ENCODE data around the gene OXLD1.
"Not testable (repeated sequence)": the region's sequence is repeated elsewhere in the genome, so short reads cannot be mapped to it uniquely, and the experiment has no call there.

The OXLD1 gene

DNA sequence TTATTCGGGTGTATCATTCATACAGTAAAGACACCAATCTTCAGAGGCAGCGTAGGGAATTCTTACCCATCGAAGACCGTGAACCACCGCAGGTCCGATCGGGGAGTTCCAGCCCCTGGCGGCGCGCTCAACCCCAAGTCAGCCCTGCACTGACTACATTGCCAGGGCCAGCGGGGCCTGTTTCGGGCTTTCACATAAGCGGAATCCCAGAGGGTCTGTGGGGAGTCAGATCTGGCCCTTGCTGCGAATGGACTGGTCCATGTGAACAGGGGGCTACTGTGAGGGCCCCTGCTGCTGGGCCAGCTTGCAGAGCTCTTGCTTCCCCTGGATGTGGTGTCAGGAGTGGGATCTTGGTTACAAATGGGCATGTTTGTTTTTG lies 17.7 kb downstream of the OXLD1 start:
- no peak for DNase-seq

DNA sequence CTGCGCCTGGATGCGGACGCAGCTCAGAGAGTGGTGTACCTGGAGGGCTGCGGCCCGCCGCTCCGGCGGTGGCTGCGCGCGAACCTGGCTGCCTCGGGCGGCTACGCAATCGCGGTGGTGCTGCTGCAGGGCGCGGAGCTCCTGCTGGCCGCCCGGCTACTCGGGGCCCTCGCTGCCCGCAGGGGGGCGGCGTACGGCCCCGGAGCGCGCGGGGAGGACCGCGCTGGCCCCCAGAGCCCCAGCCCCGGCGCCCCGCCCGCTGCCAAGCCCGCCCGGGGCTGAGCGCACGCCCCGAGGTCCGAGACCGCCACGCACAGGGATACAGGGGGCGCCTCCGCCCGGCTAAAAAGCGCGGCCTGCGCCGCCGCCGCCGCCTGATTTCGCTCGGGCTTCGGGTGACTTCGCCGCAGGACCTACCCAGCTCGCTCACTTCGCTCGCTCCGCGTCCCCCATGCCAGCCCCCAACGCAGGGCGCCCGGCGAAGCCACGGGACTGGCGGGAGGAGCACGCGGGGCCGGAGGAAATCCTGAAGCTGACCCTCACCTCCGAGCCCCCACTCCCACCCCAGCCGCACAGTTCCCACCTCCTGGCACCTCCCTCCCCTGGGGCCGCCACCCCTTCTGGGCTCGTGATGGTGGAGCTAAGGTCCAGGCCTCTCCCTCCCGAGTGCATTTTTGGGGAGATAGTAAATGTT lies 18.2 kb downstream of the OXLD1 start:
- no peak for DNase-seq

DNA sequence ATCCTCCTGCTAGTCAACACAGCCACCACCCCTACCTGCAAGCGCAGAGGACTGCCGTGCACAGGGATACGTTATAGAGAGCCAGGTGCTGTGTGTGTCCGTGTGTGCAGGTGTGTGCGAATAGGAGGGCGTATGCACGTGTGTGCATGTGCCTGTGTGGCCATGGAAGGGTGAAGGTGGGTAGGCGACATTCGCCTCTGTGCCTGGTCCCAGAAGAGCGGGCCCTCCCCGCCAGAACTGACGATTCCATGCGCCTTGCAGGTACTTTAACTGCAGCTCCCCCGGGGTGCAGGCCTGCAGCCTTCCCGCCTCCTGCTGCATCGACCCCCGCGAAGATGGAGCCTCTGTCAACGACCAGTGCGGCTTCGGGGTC lies 18.8 kb downstream of the OXLD1 start:
- no peak for DNase-seq

DNA sequence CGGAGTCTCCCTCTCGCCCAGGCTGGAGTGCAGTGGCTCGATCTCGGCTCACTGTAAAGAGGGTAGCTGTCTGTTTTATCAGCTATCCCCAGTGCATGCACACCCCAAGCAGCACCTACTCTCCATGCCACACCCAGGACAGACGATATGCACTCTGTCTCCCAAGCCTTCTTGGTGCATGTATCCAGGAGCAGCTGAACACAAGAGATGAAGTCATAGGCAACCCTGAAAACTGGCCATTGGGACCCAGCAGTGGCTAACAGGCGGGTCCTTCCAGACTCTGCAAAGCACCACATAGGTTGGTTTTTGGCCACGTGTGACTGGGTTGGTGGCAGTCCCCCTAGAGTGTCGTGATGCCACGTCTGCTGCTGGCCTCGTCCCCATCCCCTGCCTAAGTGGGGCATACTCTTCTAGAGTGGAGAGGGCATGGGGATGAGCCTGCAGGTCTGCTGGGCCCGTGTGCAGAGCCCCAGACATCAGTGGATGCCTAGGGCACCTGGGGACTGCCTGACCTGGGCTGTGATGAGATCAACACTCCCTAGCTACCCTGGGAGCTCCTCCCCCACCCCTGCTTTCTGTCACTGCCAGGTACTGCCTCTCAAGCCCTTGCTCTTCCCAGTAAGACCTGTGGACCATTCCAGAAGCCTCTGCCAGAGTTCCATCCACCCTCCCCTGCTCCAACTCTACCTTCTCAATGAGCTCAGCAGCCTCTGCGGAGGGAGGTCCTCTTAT lies 19.4 kb downstream of the OXLD1 start:
- no peak for DNase-seq

DNA sequence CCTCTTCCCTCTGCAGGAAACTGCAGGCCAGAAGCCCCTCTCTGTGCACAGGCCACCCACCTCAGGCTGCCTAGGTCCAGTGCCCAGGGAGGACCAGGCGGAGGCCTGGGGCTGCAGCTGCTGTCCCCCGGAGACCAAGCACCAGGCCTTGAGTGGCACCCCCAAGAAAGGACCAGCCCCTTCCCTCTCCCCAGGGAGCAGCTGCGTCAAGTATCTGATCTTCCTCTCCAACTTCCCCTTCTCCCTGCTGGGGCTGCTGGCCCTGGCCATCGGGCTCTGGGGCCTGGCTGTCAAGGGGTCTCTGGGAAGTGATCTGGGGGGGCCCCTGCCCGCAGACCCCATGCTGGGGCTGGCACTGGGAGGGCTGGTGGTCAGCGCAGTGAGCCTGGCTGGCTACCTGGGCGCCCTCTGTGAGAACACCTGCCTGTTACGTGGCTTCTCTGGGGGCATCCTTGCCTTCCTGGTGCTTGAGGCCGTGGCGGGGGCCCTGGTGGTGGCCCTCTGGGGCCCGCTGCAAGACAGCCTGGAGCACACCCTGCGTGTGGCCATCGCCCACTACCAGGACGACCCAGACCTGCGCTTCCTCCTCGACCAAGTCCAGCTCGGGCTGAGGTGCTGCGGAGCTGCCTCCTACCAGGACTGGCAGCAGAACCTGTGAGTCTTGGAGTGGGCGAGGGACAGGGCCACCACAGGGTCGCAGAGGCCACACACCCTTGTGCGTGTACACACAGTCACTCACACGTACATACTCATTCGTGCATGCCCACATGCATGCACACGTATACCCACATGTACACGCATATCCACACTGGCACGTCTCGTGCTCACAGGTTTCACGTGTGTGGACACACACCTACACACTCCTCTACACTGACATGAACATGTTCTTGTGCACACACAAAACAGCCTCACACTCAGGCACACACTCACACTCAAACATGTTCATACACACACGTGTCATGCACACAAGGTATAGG lies 21.1 kb downstream of the OXLD1 start:
- DNase-seq: no peak

DNA sequence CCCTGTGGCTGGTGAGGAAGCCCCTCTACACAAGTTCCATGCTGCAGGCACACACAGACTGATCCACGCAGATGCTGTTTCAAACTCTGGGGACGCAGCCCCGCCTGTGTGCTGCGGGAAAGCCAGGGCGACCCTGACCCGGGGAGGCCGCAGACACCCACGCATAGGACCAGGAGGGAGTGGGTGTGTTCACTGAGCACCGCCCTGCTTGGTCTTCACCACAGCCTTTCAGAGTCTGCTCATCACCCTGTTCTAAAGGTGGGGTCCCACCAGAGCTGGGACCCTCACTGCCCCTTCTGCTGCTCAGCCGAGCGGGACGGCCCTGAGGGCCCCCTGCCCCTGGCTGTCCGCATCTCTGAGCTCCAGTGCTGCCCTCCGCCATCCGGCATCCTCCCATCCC lies 21.9 kb downstream of the OXLD1 start:
- no peak for DNase-seq

DNA sequence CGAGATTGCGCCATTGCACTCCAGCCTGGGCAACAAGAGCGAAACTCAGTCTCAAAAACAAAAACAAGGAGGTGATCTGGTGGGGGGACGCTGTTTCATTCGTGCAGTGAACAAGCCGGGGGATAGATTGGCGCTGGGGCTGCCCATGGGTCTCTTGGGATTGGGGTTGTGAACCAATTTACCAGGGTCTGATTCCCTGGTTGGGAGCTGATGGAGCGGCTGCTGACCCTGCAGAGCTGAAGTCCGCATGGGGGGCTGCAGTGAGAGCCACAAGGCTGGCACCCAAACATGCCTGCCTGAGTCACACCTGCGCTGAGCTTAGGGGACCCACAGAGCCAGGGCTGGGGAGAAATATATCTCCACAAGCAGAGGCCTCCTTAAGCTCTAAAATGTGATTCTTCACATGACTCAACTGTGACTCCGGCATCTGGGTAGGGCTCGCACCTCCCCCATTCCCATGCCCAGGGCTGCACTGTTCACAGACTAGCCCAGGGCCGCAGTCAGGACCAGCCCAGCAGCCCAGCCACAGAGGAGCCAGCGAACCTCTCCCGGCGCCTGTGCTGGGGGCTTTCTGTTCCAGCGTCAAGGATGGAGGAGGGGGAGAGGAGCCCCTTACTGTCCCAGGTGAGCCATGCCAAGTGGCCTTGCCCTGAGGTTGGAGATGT lies 24.4 kb downstream of the OXLD1 start:
- DNase-seq: no peak

DNA sequence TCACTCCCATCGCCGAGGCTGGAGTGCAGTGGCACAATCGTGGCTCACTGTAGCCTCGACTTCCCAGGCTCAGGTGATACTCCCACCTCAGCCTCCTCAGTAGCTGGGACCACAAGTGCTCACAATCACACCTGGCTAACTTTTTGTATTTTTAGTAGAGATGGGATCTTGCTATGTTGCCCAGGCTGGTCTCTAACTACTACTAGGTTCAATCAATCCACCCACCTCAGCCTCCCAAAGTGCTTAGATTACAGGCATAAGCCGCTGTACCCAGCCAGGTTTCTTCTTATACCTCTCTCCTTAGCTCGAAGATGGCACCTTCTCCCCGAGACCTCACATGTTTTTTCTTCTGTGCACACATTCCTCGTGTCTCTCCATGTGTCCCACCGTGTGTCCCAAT lies 26.4 kb downstream of the OXLD1 start:
- no peak for DNase-seq

DNA sequence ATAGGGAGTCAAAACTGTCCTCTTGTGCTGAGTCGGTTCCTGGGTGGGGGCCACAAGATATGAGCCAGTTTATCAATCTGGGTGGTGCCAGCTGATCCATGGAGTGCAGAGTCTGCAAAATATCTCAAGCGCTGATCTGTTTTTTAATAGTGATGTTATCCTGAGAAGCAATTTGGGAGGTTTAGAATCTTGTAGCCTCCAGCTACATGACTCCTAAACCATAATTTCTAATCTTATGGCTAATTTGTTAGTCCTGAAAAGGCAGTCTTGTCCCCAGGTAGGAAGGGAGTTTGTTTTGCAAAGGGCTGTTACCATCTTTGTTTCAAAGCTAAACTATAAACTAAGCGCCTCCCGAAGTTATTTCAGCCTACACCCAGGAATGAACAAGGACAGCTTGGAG lies 27.7 kb downstream of the OXLD1 start:
- DNase-seq: no peak

DNA sequence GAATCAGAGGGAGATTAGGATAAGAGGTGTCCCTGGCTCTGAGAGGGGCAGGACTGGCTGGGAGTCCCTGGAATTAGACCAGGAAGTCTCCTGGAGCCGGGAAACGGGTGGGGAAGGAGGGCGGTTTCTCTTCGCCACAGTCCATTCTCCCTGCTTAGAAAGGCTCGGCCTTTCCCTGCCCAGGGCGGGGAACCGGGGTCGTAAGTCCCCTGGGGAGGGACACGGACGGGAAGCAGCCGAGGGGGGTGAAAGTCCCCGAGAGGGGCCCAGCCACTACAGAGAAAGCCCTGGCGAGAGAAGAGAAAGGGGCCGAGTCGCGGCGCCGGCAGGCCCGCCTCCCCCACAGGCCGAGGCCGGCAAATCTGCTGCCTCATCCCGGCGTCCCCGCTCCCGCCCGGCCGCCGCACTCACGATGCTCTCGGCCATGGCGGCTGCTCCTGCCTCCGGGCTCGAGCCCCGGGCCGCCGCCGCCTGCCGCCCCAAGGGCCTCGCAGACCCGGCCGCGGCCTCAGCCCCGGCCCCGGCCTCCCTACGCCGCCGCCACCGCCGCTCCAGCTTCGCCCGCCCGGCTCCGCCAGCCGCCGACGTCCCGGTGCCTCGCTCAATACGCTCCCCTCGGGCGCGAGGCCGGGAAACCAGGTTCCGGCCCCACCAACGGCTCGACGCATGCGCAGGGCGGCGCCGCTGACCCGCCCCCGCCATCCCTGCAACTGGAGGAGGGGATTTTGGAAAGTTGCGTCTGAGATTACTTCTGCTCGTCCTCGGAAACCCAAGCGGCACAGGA lies 29.7 kb downstream of the OXLD1 start, which contains the start of the genes NPLOC4 and TSPAN10:
Gene NPLOC4, minus strand, starts transcription at position 608 of the 784 bp plus-strand sequence. Its CDS starts 182 bp downstream, at position 426.
Gene TSPAN10, plus strand, starts transcription at position 692 of the 784 bp plus-strand sequence. CDS start 5,217 bp downstream, outside the sequence.
- DNase-seq: peak; percentile 29

DNA sequence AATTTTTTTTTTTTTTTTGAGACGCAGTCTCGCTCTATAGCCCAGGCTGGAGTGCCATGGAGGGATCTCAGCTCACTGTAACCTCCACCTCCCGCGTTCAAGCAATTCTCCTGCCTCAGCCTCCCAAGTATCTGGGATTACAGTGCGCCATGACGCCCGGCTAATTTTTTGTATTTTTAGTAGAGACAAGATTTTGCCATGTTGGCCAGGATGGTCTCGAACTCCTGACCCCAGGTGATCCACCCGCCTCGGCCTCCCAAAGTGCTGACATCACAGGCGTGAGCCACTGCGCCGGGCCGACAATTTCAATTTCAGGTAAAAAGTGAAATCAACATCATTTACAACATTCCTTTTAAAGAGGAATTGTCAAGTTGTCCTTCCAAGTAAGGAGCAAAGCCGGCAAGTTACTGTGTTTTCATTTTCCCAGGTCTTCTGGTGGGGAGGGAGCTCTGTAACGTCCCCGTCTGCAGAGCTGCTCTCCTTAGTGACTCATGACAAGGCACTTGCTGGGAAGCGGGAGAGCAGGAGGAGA lies 30.4 kb downstream of the OXLD1 start:
- no peak for DNase-seq

DNA sequence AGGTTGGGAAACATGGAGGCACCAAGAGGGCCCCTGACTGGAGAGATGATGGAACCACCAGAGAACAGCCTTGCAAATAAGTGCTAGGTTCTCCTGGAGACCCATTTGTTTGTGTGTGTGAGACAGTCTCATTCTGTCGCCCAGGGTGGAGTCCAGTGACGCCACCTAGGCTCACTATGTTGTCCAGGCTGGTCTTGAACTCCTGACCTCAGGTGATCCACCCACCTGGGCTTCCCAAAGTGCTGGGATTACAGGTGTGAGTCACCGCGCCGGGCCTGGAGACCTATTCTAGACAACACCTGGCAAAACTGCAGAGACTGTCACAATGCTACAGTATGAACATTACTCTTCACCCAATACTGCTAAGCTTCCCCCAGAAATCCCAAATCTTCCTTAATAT lies 31.0 kb downstream of the OXLD1 start:
- DNase-seq: no peak

DNA sequence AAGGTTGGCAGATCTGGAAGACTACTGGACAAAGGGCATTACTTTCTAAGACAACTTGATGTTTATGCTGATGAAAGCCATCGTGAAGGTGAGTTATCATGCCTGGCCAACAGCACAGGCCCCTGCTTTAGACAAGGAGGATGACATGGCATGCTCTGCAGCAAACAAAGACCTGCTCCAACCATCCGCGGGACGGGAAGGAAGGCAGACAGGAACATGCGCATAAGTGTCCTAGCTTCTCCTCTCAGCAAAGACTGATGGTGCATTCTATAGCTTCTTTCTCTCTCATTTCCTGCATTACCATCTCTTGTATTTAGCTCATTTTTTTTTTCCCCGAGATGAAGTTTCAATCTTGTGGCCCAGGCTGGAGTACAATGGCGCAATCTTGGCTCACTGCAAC lies 34.9 kb downstream of the OXLD1 start:
- DNase-seq: no peak

DNA sequence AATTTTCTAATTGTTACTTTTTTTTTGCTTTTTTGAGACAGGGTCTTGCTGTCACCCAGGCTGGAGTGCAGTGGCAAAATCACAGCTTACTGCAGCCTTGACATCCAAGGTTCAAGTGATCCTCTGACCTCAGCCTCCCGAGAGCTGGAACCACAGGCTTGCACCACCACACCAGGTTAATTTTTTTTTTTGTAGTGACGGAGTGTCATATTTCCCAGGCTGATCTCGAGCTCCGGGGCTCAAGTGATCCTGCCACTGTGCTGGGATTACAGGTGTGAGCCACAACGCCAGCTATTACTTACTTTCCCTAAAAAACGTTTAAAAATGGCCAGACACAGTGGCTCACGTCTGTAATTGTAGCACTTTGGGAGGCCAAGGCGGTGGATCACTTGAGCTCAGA lies 36.1 kb downstream of the OXLD1 start:
- DNase-seq: no peak

DNA sequence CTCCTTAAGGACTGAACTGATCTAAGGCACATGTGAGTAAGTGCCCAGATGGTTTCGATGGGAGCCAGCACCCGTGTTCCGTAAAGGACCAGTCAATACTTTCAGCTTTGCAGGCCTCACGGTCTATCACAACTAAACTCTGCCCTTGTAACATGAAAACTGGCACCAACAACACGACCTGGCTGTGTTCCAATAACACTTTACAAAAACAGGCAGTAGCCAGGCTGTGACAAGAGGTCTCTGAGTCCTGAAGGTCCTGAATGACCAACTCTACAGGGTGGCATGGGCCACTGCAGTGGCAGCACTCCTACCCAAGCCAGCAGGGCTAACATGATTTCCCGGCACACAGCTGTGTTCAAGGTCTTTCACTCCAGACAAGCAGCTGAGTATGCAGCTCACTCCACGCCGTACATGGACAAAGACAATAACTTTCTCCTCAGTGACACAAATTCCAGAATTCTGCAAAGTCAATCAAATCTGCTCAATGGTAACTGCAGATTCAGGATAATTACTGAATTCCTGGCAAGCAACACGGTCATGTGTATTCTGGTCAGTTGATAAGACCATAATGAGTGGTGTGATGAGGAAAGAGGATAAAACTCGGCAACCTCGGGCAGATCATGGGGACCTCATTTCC lies 44.8 kb downstream of the OXLD1 start:
- no peak for DNase-seq

DNA sequence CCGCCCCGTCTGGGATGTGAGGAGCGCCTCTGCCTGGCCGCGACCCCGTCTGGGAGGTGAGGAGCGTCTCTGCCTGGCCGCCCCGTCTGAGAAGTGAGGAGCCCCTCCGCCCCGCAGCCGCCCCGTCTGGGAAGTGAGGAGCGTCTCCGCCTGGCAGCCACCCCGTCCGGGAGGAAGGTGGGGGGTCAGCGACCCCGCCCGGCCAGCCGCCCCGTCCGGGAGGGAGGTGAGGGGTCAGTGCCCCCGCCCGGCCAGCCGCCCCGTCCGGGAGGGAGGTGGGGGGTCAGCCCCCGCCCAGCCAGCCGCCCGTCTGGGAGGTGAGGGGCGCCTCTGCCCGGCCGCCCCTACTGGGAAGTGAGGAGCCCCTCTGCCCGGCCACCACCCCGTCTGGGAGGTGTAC lies 48.1 kb downstream of the OXLD1 start:
- not testable (repeated sequence) for DNase-seq

DNA sequence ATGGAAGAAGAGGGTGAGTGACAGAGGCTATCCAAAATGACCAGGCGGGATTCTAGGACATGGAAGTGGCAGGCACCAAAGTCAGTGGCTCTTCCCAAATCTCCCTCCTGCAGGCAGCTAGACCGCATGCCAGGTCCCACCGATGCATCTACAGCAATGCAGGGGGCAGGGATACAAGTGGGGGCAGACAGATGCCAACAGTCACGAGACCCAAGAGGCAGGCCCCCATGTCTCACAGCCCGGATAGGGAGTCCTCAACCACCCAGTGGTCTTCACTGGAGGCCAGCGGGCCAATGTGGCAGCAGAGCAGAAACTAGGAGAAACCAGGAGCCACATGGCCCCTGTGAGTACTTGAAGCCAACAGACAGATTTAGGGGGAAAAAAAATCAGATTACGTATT lies 49.5 kb downstream of the OXLD1 start:
- no peak for DNase-seq

DNA sequence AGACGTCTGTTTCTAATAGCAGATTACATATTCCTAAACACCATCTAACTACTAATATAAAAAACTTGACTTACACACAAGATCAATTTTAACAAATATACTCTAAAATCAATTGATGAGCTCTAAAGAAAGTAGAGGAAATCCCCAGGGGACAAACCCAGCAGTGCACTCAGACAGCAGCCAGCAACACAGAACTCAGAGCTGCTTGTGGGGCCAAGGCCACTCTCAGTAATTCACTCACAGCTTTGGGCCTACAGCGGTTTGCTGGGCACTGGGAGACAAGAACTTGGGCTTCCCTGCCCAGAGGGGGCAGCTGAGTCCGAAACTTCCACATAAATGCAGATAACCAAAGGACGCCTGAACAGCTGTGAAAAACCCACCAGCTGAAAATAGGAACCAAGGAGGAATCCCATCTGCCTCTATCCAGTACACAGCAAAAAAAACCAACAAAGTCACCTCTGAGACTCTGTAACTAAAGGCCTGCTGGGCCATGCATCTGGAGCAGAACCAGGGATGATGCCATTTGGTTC lies 50.9 kb downstream of the OXLD1 start:
- DNase-seq: no peak

Measured in NCI-H187 treated with DMSO at 0.1 percent for 48 hours (cell line).